ENCODE measurements around the gene TAX1BP1.

The TAX1BP1 gene

GRCh38 chr7:27871866-27872265 lies 131.9 kb downstream of the TAX1BP1 start:
- H3K4me3 ChIP-seq (replicated peaks; ENCODE audit: low read depth, low read length): no peak overlapping the region
- H3K36me3 ChIP-seq (ENCODE audit: control insufficient read depth, insufficient read depth, low read length): no peaks in the 10 kb centered on the region
- no peaks in the 10 kb centered on the region; the same call in 1 of the 2 replicates for H3K27me3 ChIP-seq (replicated peaks; ENCODE audit: control insufficient read depth, insufficient read depth, low read length)
- no peak for TF ChIP-seq CTCF (IDR thresholded peaks at IDR 0.05; ENCODE audit: insufficient read depth, low read length, poor library complexity, severe bottlenecking)
- DNase-seq (ENCODE audit: extremely low read depth, insufficient read length): no peak

GRCh38 chr7:27872356-27873275 lies 132.7 kb downstream of the TAX1BP1 start:
- H3K36me3 ChIP-seq (ENCODE audit: control insufficient read depth, insufficient read depth, low read length): no peaks in the 10 kb centered on the region
- no peak overlapping the region for H3K4me3 ChIP-seq (replicated peaks; ENCODE audit: low read depth, low read length)
- no peak for TF ChIP-seq CTCF (IDR thresholded peaks at IDR 0.05; ENCODE audit: insufficient read depth, low read length, poor library complexity, severe bottlenecking)
- no peaks in the 10 kb centered on the region; the same call in 1 of the 2 replicates for H3K27me3 ChIP-seq (replicated peaks; ENCODE audit: control insufficient read depth, insufficient read depth, low read length)
- DNase-seq (ENCODE audit: extremely low read depth, insufficient read length): no peak

GRCh38 chr7:27873981-27874957 lies 134.3 kb downstream of the TAX1BP1 start:
- Histone ChIP-seq H3K36me3 (ENCODE audit: control insufficient read depth, insufficient read depth, low read length) (no peaks in the 10 kb centered on the region), H3K27me3 (replicated peaks; ENCODE audit: control insufficient read depth, insufficient read depth, low read length) (no peaks in the 10 kb centered on the region), H3K4me3 (replicated peaks; ENCODE audit: low read depth, low read length) (no peak overlapping the region)
- no peak for DNase-seq (ENCODE audit: extremely low read depth, insufficient read length)
- TF ChIP-seq CTCF (IDR thresholded peaks at IDR 0.05; ENCODE audit: insufficient read depth, low read length, poor library complexity, severe bottlenecking): no peak

- no peak overlapping the region for H3K4me3 ChIP-seq (replicated peaks; ENCODE audit: low read depth, low read length)
- TF ChIP-seq CTCF (IDR thresholded peaks at IDR 0.05; ENCODE audit: insufficient read depth, low read length, poor library complexity, severe bottlenecking): no peak
- no peaks in the 10 kb centered on the region for H3K36me3 ChIP-seq (ENCODE audit: control insufficient read depth, insufficient read depth, low read length)
- DNase-seq (ENCODE audit: extremely low read depth, insufficient read length): no peak
- H3K27me3 ChIP-seq (replicated peaks; ENCODE audit: control insufficient read depth, insufficient read depth, low read length): no peaks in the 10 kb centered on the region
Observed at GRCh38 chr7:27875061-27875460, 135.1 kb downstream of the TAX1BP1 start.

- DNase-seq (ENCODE audit: extremely low read depth, insufficient read length): no peak
Observed at GRCh38 chr7:27875832-27876231, 135.9 kb downstream of the TAX1BP1 start.

More at GRCh38 chr7:27875832-27876231, 135.9 kb downstream of the TAX1BP1 start:
- TF ChIP-seq CTCF (IDR thresholded peaks at IDR 0.05; ENCODE audit: insufficient read depth, low read length, poor library complexity, severe bottlenecking): no peak
- no peak overlapping the region for H3K4me3 ChIP-seq (replicated peaks; ENCODE audit: low read depth, low read length)
- H3K36me3 ChIP-seq (ENCODE audit: control insufficient read depth, insufficient read depth, low read length): no peaks in the 10 kb centered on the region
- no peaks in the 10 kb centered on the region for H3K27me3 ChIP-seq (replicated peaks; ENCODE audit: control insufficient read depth, insufficient read depth, low read length)

Data from GM06990 (cell line).